MCF 10A (cell line): Measurements from ENCODE around the gene AGMO. TPM values are rescaled to one million over a fixed set of nuclear protein-coding genes. Genes with fewer than 3 reads are reported as not detected.

ENCODE experiments used
- BruUV-seq: library from RNA; stranded (reverse); fragments of 400-500 nt; replicated peaks from 2 replicates; lab custom pipeline; 2021; lab: Mats Ljungman, UMichigan
- CTCF ChIA-PET: fragments of 300-600 bp; sonication (Branson Sonifier 250); formaldehyde crosslinking; extraction: SDS; loops from one replicate; lab custom pipeline; 2021; ENCODE audit warnings: antibody characterized with exemption, inconsistent platforms; lab: Yijun Ruan, JAX
- POLR2A ChIA-PET: fragments of 300-600, 350-650 bp; sonication (Branson Sonifier 250); formaldehyde crosslinking; extraction: SDS; loops from one replicate; lab custom pipeline; 2020; ENCODE audit warnings: antibody characterized with exemption, inconsistent platforms; lab: Yijun Ruan, JAX
- DNase-seq: peaks from one replicate; pipeline ENCODE4 v3.0.0-alpha.2; 2018; ENCODE audit not compliant: unreplicated experiment
- H3K27ac Mint-ChIP-seq: one replicate; pipeline ENCODE4 v1.8.0; 2022; ENCODE audit warnings: mild to moderate bottlenecking, low read depth, mixed read lengths; ENCODE audit not compliant: unreplicated experiment
- H3K27me3 Mint-ChIP-seq: one replicate; pipeline ENCODE4 v1.8.0; 2022; ENCODE audit warnings: mixed read lengths; ENCODE audit not compliant: insufficient read depth, unreplicated experiment
- H3K36me3 Mint-ChIP-seq: one replicate; pipeline ENCODE4 v1.8.0; 2022; ENCODE audit warnings: mild to moderate bottlenecking, moderate library complexity, mixed read lengths; ENCODE audit not compliant: insufficient read depth, unreplicated experiment
- H3K4me1 Mint-ChIP-seq: one replicate; pipeline ENCODE4 v1.8.0; 2022; ENCODE audit warnings: mixed read lengths; ENCODE audit not compliant: insufficient read depth, unreplicated experiment
- H3K4me3 Mint-ChIP-seq: one replicate; pipeline ENCODE4 v1.8.0; 2022; ENCODE audit warnings: mild to moderate bottlenecking, moderate library complexity, mixed read lengths; ENCODE audit not compliant: unreplicated experiment
- H3K9me3 Mint-ChIP-seq: one replicate; pipeline ENCODE4 v1.8.0; 2022; ENCODE audit warnings: mixed read lengths; ENCODE audit not compliant: unreplicated experiment
- CTCF ChIP-seq: fragments of 200-600 bp; IDR thresholded peaks from one replicate; pipeline ENCODE4 v1.8.0; 2022; ENCODE audit warnings: antibody characterized with exemption, mild to moderate bottlenecking; ENCODE audit not compliant: unreplicated experiment
- intact Hi-C: fragments of 100-400 bp; cut with micrococcal nuclease; formaldehyde crosslinking; loops from 2 replicates; pipeline ENCODE4 v1.14.1; 2022
- total RNA-seq: library from RNA; stranded (reverse); gene quantifications from 2 replicates; pipeline ENCODE4 v1.2.3, GENCODE V29; 2022

The AGMO gene
- total RNA-seq, 1 experiment from 2014 or later, result not detected

DNA sequence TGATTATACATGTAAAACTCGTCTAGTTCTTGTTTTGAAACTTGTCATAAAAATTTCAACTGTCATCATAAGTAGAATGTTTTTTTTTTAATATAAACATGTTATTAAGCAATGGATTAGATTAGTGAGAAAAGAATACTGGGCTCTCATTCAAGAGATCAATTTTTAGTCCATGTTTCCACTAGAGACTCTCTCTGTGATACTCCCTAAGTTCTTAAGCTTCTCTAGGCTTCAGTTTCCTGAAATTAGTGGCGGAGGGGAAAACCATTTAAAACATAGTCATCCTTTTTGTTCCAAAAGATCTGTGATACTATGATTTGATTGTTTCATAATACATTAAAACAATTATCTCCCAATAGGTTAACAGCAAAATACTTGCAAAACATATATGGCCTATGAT is 142.2 kb downstream of the AGMO start:
- BruUV-seq, result no TSS peak
- H3K27ac Mint-ChIP-seq, result no peak overlapping the region
- POLR2A ChIA-PET, result interaction anchor here (0.6 kb wide), 1 partner anchor 165 kb away, joined by 3 read pairs; no protein-coding TSS in a partner anchor
- TF ChIP-seq CTCF, result no peak
- intact Hi-C loops, result no loop called here
- H3K9me3 Mint-ChIP-seq, result peaks cover under 1% of the 10 kb centered on the region
- no peak for DNase-seq
- no peaks in the 10 kb centered on the region for H3K4me1 Mint-ChIP-seq
- H3K4me3 Mint-ChIP-seq, result no peak overlapping the region
- no peaks in the 10 kb centered on the region for H3K36me3 Mint-ChIP-seq
- CTCF ChIA-PET, result no interaction called here
- peaks cover 43% of the 10 kb centered on the region for H3K27me3 Mint-ChIP-seq

GRCh38 chr7:15418264-15418663 is 143.6 kb downstream of the AGMO start:
- POLR2A ChIA-PET, result no interaction called here
- no peak for TF ChIP-seq CTCF
- DNase-seq, result no peak
- BruUV-seq, result no TSS peak
- CTCF ChIA-PET, result no interaction called here
- H3K4me3 Mint-ChIP-seq, result no peak overlapping the region
- H3K4me1 Mint-ChIP-seq, result no peaks in the 10 kb centered on the region
- peaks cover 7% of the 10 kb centered on the region for H3K9me3 Mint-ChIP-seq
- no peaks in the 10 kb centered on the region for H3K36me3 Mint-ChIP-seq
- H3K27ac Mint-ChIP-seq, result no peak overlapping the region
- intact Hi-C loops, result no loop called here
- peaks cover 43% of the 10 kb centered on the region for H3K27me3 Mint-ChIP-seq

DNA sequence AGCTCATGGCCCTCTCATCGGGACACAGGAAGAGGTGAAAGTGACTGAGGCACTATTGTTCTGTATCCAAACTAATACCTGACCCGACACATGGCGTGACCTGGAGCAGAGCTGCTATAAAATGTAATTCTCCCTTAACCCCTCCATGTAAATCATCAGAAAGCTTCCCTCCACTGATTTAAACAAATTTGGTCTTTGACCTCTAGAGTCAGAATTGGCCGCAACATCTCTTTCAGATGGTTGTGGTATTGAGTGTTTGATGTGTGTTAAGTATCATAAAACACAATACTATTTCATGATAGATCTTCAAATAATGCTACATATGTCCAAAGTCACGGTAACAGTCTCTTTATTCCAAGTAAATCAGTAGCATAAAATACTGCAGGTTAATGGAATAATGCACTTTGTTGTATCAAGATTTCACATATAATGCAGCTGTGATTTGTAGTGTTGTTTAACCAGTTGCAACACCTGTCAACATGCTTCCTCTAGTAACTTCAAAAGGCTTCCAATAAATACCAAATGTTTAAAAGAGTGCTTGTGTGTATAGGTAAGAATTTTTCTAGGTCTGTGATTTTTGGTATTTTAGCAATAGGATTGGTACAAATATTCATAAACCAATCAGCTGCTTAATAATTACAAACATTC is 144.3 kb downstream of the AGMO start:
- H3K27me3 Mint-ChIP-seq, result peaks cover 35% of the 10 kb centered on the region
- no TSS peak for BruUV-seq
- ChIA-PET CTCF (no interaction called here), POLR2A (no interaction called here)
- H3K9me3 Mint-ChIP-seq, result peaks cover 7% of the 10 kb centered on the region
- H3K36me3 Mint-ChIP-seq, result no peaks in the 10 kb centered on the region
- intact Hi-C loops, result no loop called here
- H3K4me3 Mint-ChIP-seq, result no peak overlapping the region
- no peak overlapping the region for H3K27ac Mint-ChIP-seq
- DNase-seq, result no peak
- no peaks in the 10 kb centered on the region for H3K4me1 Mint-ChIP-seq
- TF ChIP-seq CTCF, result no peak

GRCh38 chr7:15411019-15411418 is 150.8 kb downstream of the AGMO start:
- Mint-ChIP-seq H3K36me3 (no peaks in the 10 kb centered on the region), H3K4me1 (no peaks in the 10 kb centered on the region), H3K27me3 (peaks cover 8% of the 10 kb centered on the region), H3K9me3 (peaks cover 7% of the 10 kb centered on the region), H3K27ac (no peak overlapping the region), H3K4me3 (no peak overlapping the region)
- CTCF ChIA-PET, result no interaction called here
- DNase-seq, result no peak
- no peak for TF ChIP-seq CTCF
- no TSS peak for BruUV-seq
- POLR2A ChIA-PET, result no interaction called here
- intact Hi-C loops, result no loop called here
